NCI-H2196 treated with DMSO at 0.1 percent for 48 hours (cell line): ENCODE data around the gene MFAP5.
A peak's percentile ranks its signal among the peaks of the same experiment; 100 is the strongest.

Experiments
- DNase-seq: peaks from one replicate; lab custom pipeline; 2025; ENCODE audit not compliant: unreplicated experiment; lab: John Stamatoyannopoulos, UW

MFAP5 gene, protein sequence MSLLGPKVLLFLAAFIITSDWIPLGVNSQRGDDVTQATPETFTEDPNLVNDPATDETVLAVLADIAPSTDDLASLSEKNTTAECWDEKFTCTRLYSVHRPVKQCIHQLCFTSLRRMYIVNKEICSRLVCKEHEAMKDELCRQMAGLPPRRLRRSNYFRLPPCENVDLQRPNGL

DNA sequence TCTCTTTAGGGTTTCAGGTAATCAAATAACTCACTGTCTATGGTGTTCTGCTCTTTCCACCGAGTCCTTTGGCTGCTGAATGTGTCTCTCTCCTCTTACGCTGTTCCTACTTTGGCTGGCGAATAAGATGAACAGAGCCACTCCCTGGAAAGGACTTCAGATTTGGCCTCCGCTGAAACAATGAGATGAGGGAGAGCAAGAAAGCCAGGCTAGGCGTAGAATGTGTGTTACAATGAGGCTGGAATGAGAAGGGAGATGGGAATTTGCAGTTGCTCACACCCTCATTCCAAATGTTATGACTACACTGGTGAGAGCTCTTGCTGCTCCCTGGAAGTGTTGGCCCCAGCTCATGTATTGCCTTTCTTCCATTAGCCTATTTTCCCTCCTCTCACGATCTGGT lies at the start of gene MFAP5:
TSS of gene MFAP5 (minus strand) at position 234 of the 400 bp plus-strand sequence. CDS start 722 bp downstream, outside the sequence.
- no peak for DNase-seq

GRCh38 chr12:8709124-8709830 lies 46.7 kb upstream of the MFAP5 start:
- DNase-seq, result no peak

- DNase-seq, result no peak
Measured at GRCh38 chr12:8702159-8702558, 39.5 kb upstream of the MFAP5 start.

DNA sequence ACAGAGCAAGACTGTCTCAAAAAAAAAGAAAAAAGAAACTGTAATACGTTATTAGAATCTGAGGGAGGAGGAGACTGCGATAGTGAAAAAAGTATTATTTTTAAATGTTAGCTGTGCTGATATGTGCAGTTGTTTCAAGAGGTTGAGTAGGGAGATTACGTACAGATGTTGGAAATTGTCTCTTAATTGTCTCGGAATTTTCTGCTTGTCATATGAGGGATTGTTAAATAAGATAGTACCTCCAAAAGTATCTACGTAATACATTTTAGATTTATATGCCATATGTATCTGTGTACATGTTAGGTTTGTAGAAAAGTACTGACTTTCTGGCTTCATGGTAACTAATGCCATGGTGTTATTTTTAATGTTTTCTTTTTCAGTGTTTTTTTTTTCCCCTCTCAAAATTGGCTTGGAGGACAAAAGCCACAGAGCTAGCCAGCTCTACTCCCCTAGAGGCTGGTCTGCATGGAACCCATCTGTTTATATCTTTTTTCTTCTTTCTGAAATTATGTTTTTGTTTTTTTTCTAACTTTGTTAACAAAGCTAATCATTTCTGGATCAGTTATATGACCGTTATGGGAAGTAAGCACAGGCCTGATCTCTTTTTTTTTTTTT lies 38.5 kb upstream of the MFAP5 start:
- DNase-seq, result no peak

DNA sequence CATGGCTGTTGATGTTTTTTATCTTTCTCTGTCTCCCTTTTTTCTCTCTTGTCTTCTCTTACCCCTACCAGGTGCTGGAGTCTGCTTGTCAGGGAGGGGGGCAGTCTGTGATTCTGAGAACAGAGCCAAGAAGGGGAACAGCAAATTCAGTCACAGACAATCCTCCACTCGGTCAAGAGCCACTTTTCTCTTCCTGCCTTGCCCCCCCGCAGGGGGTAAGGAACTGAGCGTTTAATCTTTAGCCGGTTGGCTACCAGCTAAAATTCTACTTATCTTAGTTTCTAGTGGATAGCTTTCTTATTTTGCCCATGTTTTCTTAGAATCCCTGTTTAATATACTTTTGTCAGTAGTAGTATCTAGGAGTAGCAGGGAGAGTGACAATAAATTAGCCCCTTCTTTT lies 37.1 kb upstream of the MFAP5 start:
- DNase-seq, result no peak

- no peak for DNase-seq
Measured at GRCh38 chr12:8698879-8699278, 36.3 kb upstream of the MFAP5 start.

DNA sequence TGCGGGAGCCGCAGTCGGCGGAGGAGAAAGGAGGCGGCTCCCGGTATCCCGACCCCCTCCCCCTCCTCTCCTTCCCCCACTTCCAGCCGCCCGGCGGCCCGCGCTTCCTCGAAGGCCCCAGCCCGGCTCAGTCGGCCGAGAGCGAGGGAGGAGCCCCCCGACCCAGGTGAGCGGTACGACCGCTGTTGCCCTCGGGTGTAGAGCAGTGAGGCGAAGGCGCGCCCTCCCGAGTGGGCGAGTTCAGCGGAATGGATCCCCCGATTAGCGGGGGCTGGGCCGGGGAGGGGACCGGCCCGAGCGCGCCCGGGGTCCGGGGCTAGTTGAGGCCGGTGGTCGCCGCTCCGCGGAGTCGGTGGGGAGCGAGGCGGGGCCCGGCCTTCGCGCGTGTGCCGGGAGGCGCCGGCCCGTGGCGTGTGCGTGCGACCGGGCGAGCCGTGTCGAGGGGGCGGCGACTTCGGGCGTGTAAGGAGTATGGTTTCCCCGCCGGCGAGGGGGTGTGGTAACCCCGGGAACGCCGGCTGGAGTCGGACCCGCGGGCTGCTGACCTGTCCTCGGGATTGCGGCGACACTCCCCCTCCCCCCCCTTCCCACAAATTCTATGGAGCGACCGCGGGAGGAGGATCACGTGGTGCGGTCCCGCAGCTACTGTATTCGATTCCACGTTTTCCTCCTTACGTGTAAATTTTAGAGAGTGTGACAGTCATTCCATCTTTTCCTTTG lies 35.7 kb upstream of the MFAP5 start:
- DNase-seq, result no peak

DNA sequence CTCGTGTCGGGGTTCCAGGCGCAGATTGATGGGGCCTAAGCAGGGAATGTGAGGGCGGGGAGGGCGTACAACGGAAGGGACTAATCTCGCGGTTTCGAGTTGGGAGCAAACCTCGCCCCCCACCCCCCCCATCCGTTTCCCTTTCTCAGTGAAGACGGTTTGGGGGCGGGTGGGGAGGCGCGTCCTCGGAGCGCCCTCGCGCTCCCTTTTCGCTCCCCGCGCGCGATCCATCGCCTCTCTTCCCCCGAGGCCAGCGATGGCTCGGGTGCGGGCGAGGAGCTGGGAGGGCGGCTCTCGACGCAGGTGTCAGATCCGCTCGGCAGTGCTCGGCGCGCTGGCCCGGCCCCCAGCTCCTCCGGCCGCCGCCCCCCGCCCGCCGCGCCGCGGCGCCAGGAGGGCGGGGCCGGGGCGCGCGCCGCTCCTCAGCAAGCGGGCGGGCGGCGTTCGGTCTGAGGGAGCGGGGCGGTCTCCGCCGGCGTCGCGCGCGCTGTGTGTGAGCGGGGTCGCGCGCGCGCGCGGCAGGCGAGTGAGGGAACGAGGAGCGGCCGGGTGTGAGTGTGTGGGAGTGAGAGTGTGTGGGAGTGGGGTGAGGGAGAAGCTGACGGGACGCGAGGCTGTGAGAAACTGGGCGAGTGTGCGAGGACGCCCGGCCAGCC lies 35.0 kb upstream of the MFAP5 start, which contains the start of gene RIMKLB:
TSS of gene RIMKLB (plus strand) at position 516 of the 656 bp plus-strand sequence. CDS start 15,876 bp downstream, outside the sequence.
- DNase-seq, result peak; percentile 39

DNA sequence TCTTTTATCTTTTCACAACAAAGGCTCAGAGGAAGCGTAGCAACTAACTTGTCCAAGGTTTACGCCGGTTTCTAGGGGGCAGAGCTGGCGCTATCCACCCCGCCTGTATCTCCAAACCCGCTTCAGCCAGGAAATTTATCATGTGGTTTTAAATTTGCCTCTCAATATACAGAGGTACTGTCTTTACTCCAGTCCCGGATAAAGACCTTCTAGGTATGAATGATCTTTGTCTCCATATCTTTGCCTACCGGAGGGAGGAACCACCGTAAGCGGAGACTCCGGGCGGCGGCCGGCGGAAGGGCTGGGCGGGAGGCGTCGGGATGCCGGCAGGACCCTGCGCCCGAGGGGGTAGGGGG lies 34.5 kb upstream of the MFAP5 start:
- no peak for DNase-seq

DNA sequence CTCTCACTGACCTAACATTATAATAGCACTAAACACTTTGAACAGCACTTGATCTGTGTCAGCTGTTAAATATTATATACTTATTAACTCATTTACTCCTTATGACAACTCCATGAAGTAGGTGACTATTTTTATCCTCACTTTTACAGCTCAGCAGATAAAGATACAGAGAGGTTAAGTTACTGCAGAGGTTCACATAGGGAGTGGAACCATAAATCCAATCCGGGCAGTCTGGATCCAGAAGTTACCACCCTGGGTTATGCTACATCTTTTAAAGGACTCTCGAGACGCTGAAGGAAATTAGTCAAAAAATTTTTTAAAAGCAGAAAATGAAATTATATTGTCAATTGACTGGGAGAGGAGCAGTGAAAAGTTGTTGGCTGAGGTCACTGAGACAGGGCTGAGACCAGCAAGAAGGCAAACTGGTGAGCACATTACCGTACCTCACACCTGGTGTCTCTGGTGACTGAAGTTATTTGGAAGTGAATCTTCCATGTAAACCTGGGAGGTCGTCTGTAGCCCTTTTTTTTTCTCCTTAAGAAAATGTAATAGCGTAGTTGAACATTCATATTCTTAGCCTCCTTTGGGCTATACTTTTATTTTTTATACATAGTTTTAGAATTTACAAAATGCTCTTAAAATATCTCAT lies 33.9 kb upstream of the MFAP5 start:
- DNase-seq, result no peak

DNA sequence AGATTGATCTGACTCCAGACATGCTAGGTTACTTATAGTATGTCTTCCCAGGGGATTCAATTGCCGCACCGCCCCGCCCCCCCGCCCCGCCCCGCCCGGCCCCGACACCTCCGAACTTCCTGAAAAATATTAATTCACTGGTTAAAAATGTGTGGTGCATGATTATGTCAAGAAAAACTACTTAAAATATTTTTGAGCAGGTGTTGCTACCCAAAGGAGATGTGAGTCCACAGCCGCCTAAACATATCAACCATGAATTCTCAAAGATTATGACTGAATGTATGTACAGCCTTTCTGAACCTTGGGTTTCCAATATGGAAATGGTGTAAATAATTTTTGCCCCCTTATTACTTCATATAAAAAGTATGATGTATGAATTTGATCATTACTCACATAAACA lies 32.5 kb upstream of the MFAP5 start:
- no peak for DNase-seq

DNA sequence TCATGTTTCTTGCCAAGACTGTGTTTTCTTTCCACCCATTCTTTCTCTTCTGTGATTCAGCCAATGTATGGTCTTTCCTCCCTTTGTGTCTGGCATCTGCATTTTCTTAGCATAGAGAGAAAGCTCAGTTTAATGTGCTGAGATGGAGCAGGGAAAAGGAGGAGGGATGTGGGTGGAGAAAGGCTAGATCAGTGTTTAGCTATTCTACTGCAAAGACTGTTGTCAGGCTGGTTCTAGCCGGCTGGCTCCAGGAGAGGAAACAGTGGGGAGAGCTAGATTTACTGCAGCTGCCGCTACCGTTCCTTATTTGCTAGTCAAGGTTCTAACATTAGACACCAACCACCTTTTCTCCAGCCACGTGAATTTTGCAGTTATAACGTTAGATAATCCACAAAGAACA lies 29.9 kb upstream of the MFAP5 start:
- DNase-seq, result peak; percentile 41

GRCh38 chr12:8689681-8690080 lies 27.1 kb upstream of the MFAP5 start:
- DNase-seq, result no peak

DNA sequence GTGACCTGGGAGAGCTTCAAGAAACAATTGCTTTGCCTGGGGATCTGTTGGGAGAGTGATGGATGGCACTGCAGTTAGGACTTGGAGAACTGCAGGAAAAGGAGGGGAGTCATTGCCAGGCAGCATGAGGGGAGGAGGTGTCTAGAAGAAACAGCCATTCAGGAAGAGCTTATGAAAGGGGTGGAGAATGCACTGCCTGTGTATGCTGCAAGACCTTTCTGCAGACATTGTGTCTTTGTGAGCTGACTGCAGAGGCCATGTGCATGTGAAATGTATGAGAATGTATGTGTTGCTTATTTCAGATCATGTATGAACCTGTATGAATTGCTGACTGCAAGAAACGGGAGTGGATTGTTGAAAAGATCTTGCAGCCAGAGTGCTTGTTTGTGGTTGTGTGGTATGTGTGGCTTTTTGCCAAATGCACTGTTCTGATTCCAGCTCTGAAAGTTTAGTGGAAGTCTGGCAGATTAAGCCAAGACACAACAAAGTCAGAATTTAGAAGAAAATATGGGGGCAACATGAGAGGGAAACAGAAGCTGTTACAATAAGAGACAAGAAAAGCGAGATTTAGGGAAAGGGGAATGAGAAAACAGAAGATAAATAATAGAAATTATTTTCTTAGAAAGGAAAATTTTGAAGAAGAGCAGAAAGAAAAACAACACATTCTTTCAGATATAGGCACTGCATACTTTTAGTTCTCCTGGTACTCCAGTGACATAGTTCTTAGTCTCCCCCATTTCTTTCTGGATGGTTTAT lies 25.4 kb upstream of the MFAP5 start:
- DNase-seq, result peak; percentile 24

- no peak for DNase-seq
Measured at GRCh38 chr12:8685051-8685450, 22.4 kb upstream of the MFAP5 start.

GRCh38 chr12:8681129-8681884 lies 18.7 kb upstream of the MFAP5 start:
- no peak for DNase-seq

- DNase-seq, result no peak
Measured at GRCh38 chr12:8680533-8680932, 17.9 kb upstream of the MFAP5 start.

DNA sequence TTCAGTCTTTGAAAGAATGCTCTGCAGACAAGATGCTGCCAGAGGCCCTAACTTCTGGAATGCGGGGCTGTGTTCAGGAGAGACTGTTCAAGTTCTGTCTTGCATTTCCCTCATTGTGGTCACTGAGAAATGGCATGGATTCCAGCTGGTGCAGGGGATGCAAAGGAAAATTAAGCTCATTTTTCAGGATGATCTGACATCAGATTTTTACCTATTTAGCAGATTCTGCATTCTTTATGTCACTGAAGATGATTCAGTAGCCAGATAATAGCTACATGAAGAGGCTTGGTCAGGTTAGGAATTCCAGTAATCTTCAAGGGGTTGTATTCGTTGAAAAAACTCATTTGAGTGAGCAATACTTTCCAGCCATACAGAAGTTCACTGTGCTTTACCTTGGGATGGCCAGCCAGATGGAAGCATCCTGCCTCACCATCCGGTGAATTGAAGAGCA lies 16.1 kb upstream of the MFAP5 start:
- no peak for DNase-seq

GRCh38 chr12:8677362-8677761 lies 14.7 kb upstream of the MFAP5 start:
- no peak for DNase-seq
